Stimulated activated CD4-positive, alpha-beta T cell treated with anti-CD3 and anti-CD28 coated beads, Interleukin-2, amount 100 ng/mL, for 24 hours (primary cell): ENCODE results near the gene CHL1.

Source experiments
- DNase-seq, 2 donors: peaks; one replicate each; pipeline ENCODE4 v3.0.0-alpha.2; 2020

The CHL1 gene

GRCh38 chr3:217099-217813 lies 20.7 kb downstream of the CHL1 start:
- DNase-seq, result no peak

- no peak for DNase-seq
These were observed 21.4 kb downstream of the CHL1 start for GRCh38 chr3:217948-218347.

GRCh38 chr3:228442-229182 lies 32.0 kb downstream of the CHL1 start:
- no peak for DNase-seq

GRCh38 chr3:229183-229661 lies 32.7 kb downstream of the CHL1 start:
- no peak for DNase-seq

GRCh38 chr3:236881-237280 lies 40.3 kb downstream of the CHL1 start:
- no peak for DNase-seq

GRCh38 chr3:242602-243355 lies 46.2 kb downstream of the CHL1 start:
- DNase-seq, result no peak

GRCh38 chr3:243356-243725 lies 46.8 kb downstream of the CHL1 start:
- DNase-seq, result no peak

GRCh38 chr3:244041-244440 lies 47.5 kb downstream of the CHL1 start:
- no peak for DNase-seq

- no peak for DNase-seq
These were observed 51.4 kb downstream of the CHL1 start for GRCh38 chr3:247916-248315.

GRCh38 chr3:248864-249520 lies 52.4 kb downstream of the CHL1 start:
- no peak for DNase-seq

- no peak for DNase-seq
These were observed 53.2 kb downstream of the CHL1 start for GRCh38 chr3:249587-250262.

GRCh38 chr3:256501-256900 lies 59.9 kb downstream of the CHL1 start:
- no peak for DNase-seq

GRCh38 chr3:257826-258225 lies 61.3 kb downstream of the CHL1 start:
- DNase-seq, result no peak

- no peak for DNase-seq
These were observed 64.3 kb downstream of the CHL1 start for GRCh38 chr3:260898-261297.

- no peak for DNase-seq
These were observed 66.8 kb downstream of the CHL1 start for GRCh38 chr3:263393-263792.

- DNase-seq, result no peak
These were observed 68.0 kb downstream of the CHL1 start for GRCh38 chr3:264394-265156.

GRCh38 chr3:267101-267500 lies 70.5 kb downstream of the CHL1 start:
- no peak for DNase-seq

- DNase-seq, result no peak
These were observed 74.1 kb downstream of the CHL1 start for GRCh38 chr3:270688-271087.

- no peak for DNase-seq
These were observed 78.4 kb downstream of the CHL1 start for GRCh38 chr3:274927-275326.

GRCh38 chr3:277873-278272 lies 81.3 kb downstream of the CHL1 start:
- no peak for DNase-seq

GRCh38 chr3:278300-279064 lies 81.9 kb downstream of the CHL1 start:
- no peak for DNase-seq
